ENCODE measurements around the gene SGCA.

Gene SGCA

GRCh38 chr17:50154604-50155003, 11.2 kb upstream of the SGCA start:
- Histone ChIP-seq H3K79me2 (ENCODE audit: control insufficient read depth, low read length) (peaks cover 17% of the 10 kb centered on the region), H3K36me3 (ENCODE audit: control insufficient read depth, low read length) (peaks cover 5% of the 10 kb centered on the region), H3K4me2 (ENCODE audit: low read length) (peak overlapping the region; percentile 30), H3K4me1 (ENCODE audit: control insufficient read depth, low read length) (peaks cover 36% of the 10 kb centered on the region), H3K4me3 (ENCODE audit: low read length) (no peak overlapping the region), H3K9me3 (ENCODE audit: control insufficient read depth, insufficient read depth, low read length) (no peaks in the 10 kb centered on the region), H3K27ac (ENCODE audit: low read depth, low read length) (no peak overlapping the region), H3F3A (ENCODE audit: control insufficient read depth, insufficient read depth) (peaks cover 7% of the 10 kb centered on the region; the same call in 1 of the 2 replicates), H4K20me1 (ENCODE audit: control insufficient read depth, insufficient read depth, low read depth, low read length) (no peaks in the 10 kb centered on the region), H3K27me3 (ENCODE audit: control insufficient read depth, low read length) (no peaks in the 10 kb centered on the region), H3K9me2 (replicated peaks; ENCODE audit: control insufficient read depth, low read length) (no peaks in the 10 kb centered on the region)
- TF ChIP-seq EZH2phosphoT487 (IDR thresholded peaks at IDR 0.05; ENCODE audit: borderline replicate concordance, low read length) (no peak), CTCF (IDR thresholded peaks at IDR 0.05; ENCODE audit: low read depth, low read length, poor library complexity, severe bottlenecking) (no peak)

DNA sequence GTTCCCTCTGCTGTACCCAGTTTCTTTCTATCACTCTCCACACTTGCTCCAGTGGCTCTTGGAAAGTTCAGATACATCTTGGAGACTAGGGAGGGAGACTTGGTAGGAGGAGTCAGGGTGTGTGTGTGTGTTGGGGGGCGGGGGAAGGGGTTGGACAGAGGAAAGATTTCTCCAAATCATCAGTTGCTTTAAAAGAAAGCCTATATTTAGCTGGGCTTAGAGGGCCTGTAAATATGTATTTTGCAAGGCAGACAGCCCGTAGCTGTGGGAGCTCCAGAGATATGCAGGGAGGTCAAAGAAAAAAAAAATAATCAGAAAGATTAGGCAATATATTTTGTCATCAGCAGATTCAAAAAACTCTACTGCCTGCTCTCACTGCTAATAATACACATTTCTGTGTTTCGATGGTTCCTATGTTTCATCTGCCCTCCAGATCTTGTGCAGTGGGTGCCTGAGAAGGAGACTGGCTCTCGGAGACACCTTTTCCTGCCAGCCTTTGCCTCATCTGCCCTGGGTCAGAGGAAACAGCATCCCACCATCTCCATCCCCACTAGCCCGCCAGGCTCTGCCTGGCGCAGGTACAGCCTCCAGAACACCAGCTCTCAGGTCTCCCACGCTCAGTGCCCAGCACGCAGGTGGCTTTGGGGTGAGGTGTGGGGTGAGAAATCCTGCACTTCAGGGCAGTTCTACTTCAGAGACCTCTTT, 10.5 kb upstream of the SGCA start:
- TF ChIP-seq EZH2phosphoT487 (IDR thresholded peaks at IDR 0.05; ENCODE audit: borderline replicate concordance, low read length) (no peak), CTCF (IDR thresholded peaks at IDR 0.05; ENCODE audit: low read depth, low read length, poor library complexity, severe bottlenecking) (no peak)
- Histone ChIP-seq H3K9me3 (ENCODE audit: control insufficient read depth, insufficient read depth, low read length) (no peaks in the 10 kb centered on the region), H3K79me2 (ENCODE audit: control insufficient read depth, low read length) (peaks cover 10% of the 10 kb centered on the region), H4K20me1 (ENCODE audit: control insufficient read depth, insufficient read depth, low read depth, low read length) (no peaks in the 10 kb centered on the region), H3K4me3 (ENCODE audit: low read length) (no peak overlapping the region), H3K4me2 (ENCODE audit: low read length) (peak overlapping the region; percentile 30), H3K9me2 (replicated peaks; ENCODE audit: control insufficient read depth, low read length) (no peaks in the 10 kb centered on the region), H3K36me3 (ENCODE audit: control insufficient read depth, low read length) (peaks cover 3% of the 10 kb centered on the region; the same call in 1 of the 2 replicates), H3K27me3 (ENCODE audit: control insufficient read depth, low read length) (no peaks in the 10 kb centered on the region), H3K27ac (ENCODE audit: low read depth, low read length) (no peak overlapping the region), H3K4me1 (ENCODE audit: control insufficient read depth, low read length) (peaks cover 36% of the 10 kb centered on the region), H3F3A (ENCODE audit: control insufficient read depth, insufficient read depth) (peaks cover 11% of the 10 kb centered on the region)

DNA sequence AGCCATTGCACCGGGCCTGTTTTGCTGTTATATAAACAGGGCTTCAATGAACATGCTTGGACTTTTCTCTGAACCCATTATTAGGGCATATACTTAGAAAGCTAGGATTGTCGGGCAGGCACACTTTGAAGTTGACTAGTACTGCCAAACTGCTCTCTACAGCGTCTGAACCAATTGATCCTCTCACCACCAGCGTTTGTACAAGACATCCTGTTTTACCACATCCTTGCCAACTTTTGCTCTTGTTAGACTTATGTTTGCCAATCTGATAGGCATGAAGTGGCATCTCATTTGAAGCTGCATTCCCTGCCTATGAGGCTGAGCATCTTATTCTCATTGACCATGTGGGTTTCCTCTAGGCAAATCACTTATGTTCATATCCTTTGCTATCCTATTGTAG, 7.9 kb upstream of the SGCA start:
- H3K79me2 ChIP-seq (ENCODE audit: control insufficient read depth, low read length): no peaks in the 10 kb centered on the region
- H3K4me2 ChIP-seq (ENCODE audit: low read length): no peak overlapping the region
- H3K4me3 ChIP-seq (ENCODE audit: low read length): no peak overlapping the region
- no peak overlapping the region for H3K27ac ChIP-seq (ENCODE audit: low read depth, low read length)
- H4K20me1 ChIP-seq (ENCODE audit: control insufficient read depth, insufficient read depth, low read depth, low read length): no peaks in the 10 kb centered on the region
- peaks cover 37% of the 10 kb centered on the region for H3K4me1 ChIP-seq (ENCODE audit: control insufficient read depth, low read length)
- no peaks in the 10 kb centered on the region for H3K9me3 ChIP-seq (ENCODE audit: control insufficient read depth, insufficient read depth, low read length)
- H3K9me2 ChIP-seq (replicated peaks; ENCODE audit: control insufficient read depth, low read length): no peaks in the 10 kb centered on the region
- no peaks in the 10 kb centered on the region for H3K36me3 ChIP-seq (ENCODE audit: control insufficient read depth, low read length)
- TF ChIP-seq CTCF (IDR thresholded peaks at IDR 0.05; ENCODE audit: low read depth, low read length, poor library complexity, severe bottlenecking): no peak
- TF ChIP-seq EZH2phosphoT487 (IDR thresholded peaks at IDR 0.05; ENCODE audit: borderline replicate concordance, low read length): no peak
- peaks cover 5% of the 10 kb centered on the region; the same call in 1 of the 2 replicates for H3K27me3 ChIP-seq (ENCODE audit: control insufficient read depth, low read length)
- peaks cover 12% of the 10 kb centered on the region for H3F3A ChIP-seq (ENCODE audit: control insufficient read depth, insufficient read depth)
